OCI-LY7 (cell line): Measurements from ENCODE around the gene C1QL1. TPM values are rescaled to one million over a fixed set of nuclear protein-coding genes. Genes with fewer than 3 reads are reported as not detected.

Experiments
- BruUV-seq: library from RNA; stranded (reverse); fragments of 400-500 nt; replicated peaks from 2 replicates; lab custom pipeline; 2021; lab: Mats Ljungman, UMichigan
- CTCF ChIA-PET: fragments of 300-600 bp; sonication (Branson Sonifier 250); formaldehyde crosslinking; loops from one replicate; lab custom pipeline; 2022; ENCODE audit warnings: antibody characterized with exemption; ENCODE audit not compliant: unreplicated experiment; lab: Charles Lee
- POLR2A ChIA-PET: fragments of 300-600 bp; sonication (Branson Sonifier 250); formaldehyde crosslinking; loops from one replicate; lab custom pipeline; 2022; ENCODE audit warnings: antibody characterized with exemption; lab: Charles Lee
- DNase-seq: peaks from one replicate; pipeline ENCODE4 v3.0.0-alpha.2; 2015; ENCODE audit warnings: low spot score
- H2AFZ ChIP-seq: fragments of 200-600 bp; sonication (generic), shearing (Covaris generic); 2 replicates; pipeline ENCODE4 v1.6.1; 2014; ENCODE audit warnings: mild to moderate bottlenecking, antibody characterized with exemption, low read length, moderate library complexity
- H3K27ac ChIP-seq: fragments of 200-600 bp; sonication (generic); 2 replicates; pipeline ENCODE4 v1.5.1; 2014; ENCODE audit warnings: mixed run types, low read depth, mild to moderate bottlenecking, moderate library complexity, low read length, inconsistent platforms; ENCODE audit not compliant: poor library complexity, severe bottlenecking
- H3K36me3 ChIP-seq: fragments of 200-600 bp; sonication (generic); 2 replicates; pipeline ENCODE4 v1.6.1; 2014; ENCODE audit warnings: mild to moderate bottlenecking, antibody characterized with exemption, low read length, moderate library complexity, mixed read lengths; ENCODE audit not compliant: insufficient read depth
- H3K4me1 ChIP-seq: fragments of 200-600 bp; sonication (generic); 2 replicates; pipeline ENCODE4 v1.5.1; 2014; ENCODE audit warnings: mild to moderate bottlenecking, low read length; ENCODE audit not compliant: insufficient read depth, poor library complexity, severe bottlenecking
- H3K4me2 ChIP-seq: fragments of 200-600 bp; sonication (generic); 2 replicates; pipeline ENCODE4 v1.6.1; 2014; ENCODE audit warnings: mild to moderate bottlenecking, low read length
- H3K4me3 ChIP-seq: fragments of 200-600 bp; sonication (generic); 2 replicates; pipeline ENCODE4 v1.5.1; 2014; ENCODE audit warnings: mild to moderate bottlenecking, low read depth, low read length; ENCODE audit not compliant: poor library complexity, severe bottlenecking
- H3K79me2 ChIP-seq: fragments of 200-600 bp; sonication (generic); 2 replicates; pipeline ENCODE4 v1.6.1; 2016; ENCODE audit warnings: low read depth, mild to moderate bottlenecking, low read length, moderate library complexity, mixed read lengths; ENCODE audit not compliant: insufficient read depth
- H3K9me2 ChIP-seq: fragments of 200-600 bp; sonication (generic); 2 replicates; pipeline ENCODE4 v1.6.1; 2016; ENCODE audit warnings: mild to moderate bottlenecking, low read length, mixed read lengths; ENCODE audit not compliant: insufficient read depth
- H3K9me3 ChIP-seq: fragments of 200-600 bp; sonication (generic); 2 replicates; pipeline ENCODE4 v1.6.1; 2014; ENCODE audit warnings: mild to moderate bottlenecking, mixed run types, low read length, mixed read lengths
- H4K20me1 ChIP-seq: fragments of 200-600 bp; sonication (generic); 2 replicates; pipeline ENCODE4 v1.6.1; 2014; ENCODE audit warnings: mild to moderate bottlenecking, antibody characterized with exemption, low read length, moderate library complexity, mixed read lengths; ENCODE audit not compliant: insufficient read depth
- EZH2phosphoT487 ChIP-seq: fragments of 200-600 bp; sonication (generic); IDR thresholded peaks from 2 replicates; pipeline ENCODE4 v1.6.1; 2018; ENCODE audit warnings: low read depth, borderline replicate concordance, mild to moderate bottlenecking, mixed run types, antibody characterized with exemption, low read length, moderate library complexity, mixed read lengths
- intact Hi-C: fragments of 100-400 bp; cut with micrococcal nuclease; formaldehyde crosslinking; loops from one replicate; pipeline ENCODE4 v1.10.0; 2022; ENCODE audit not compliant: unreplicated experiment
- total RNA-seq, 2 experiments: library from RNA; depleted of rRNA in 1 of 2; stranded (reverse); fragments of >200 nt in 1 of 2; shearing (Covaris generic) in 1 of 2; gene quantifications; 2 replicates each; pipeline ENCODE4 v1.2.3, GENCODE V29; 2014 to 2022
- TF ChIP-seq, protein P1 (sequence below): fragments of 200-600 bp; sonication (generic); conservative IDR thresholded peaks from 2 replicates; pipeline ENCODE4 v1.5.1; 2014; ENCODE audit warnings: mild to moderate bottlenecking, antibody characterized with exemption, low read length, moderate library complexity, mixed read lengths

C1QL1 gene
- total RNA-seq, 2 experiments from 2014 or later = not detected

DNA sequence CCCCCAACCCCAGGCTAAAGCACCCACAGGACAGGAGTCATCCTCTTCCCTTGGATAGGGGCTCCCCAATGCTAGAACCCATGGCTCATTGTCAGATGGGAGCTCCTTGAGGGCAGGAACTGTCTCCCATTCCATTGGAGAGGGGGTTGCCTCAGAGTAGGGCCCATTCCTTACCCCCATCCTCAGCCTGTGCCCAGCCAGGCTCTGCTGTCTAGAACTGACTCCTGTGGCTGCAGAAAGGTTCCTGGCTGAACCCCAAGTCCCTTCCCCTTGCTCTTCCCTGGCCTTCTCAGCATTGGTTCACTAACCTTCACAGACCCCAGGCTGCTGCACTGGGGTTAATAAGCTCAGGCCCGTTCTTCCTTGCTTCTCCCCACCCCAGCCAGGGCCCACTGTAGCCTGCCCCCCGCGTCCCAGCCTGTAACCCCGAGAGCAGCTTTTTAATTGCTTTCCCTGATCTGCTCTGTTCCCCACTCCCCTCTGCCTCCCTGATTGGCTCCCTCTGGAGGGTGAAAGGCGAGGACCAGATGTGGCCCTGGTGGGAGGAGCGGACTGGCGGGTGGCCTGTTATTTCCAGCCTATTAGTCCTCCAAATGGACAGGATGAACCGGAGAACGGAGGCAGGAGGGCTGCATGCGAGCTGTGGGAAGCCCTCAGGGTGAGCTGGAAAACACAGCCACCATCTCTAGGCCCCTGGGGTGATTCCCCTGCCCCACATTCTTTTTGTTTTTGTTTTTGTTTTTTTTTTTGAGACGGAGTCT, 46.8 kb downstream of the C1QL1 start:
- Histone ChIP-seq H3K36me3 (peaks cover 9% of the 10 kb centered on the region), H3K4me3 (no peak overlapping the region), H3K9me3 (no peaks in the 10 kb centered on the region), H3K4me2 (peak overlapping the region; percentile 21), H3K27ac (no peak overlapping the region), H4K20me1 (no peaks in the 10 kb centered on the region), H3K9me2 (no peaks in the 10 kb centered on the region), H3K4me1 (peaks cover 23% of the 10 kb centered on the region), H2AFZ (no peak overlapping the region; the same call in 1 of the 2 replicates), H3K79me2 (no peaks in the 10 kb centered on the region)
- intact Hi-C loops = loop anchor here (2.0 kb wide), 1 partner anchor 177 kb away; no protein-coding TSS in a partner anchor
- POLR2A ChIA-PET = interaction anchor here (0.6 to 1.4 kb wide), 2 partner anchors 25 to 131 kb away, joined by 5 read pairs; no protein-coding TSS in a partner anchor
- TF ChIP-seq, protein P1, sequence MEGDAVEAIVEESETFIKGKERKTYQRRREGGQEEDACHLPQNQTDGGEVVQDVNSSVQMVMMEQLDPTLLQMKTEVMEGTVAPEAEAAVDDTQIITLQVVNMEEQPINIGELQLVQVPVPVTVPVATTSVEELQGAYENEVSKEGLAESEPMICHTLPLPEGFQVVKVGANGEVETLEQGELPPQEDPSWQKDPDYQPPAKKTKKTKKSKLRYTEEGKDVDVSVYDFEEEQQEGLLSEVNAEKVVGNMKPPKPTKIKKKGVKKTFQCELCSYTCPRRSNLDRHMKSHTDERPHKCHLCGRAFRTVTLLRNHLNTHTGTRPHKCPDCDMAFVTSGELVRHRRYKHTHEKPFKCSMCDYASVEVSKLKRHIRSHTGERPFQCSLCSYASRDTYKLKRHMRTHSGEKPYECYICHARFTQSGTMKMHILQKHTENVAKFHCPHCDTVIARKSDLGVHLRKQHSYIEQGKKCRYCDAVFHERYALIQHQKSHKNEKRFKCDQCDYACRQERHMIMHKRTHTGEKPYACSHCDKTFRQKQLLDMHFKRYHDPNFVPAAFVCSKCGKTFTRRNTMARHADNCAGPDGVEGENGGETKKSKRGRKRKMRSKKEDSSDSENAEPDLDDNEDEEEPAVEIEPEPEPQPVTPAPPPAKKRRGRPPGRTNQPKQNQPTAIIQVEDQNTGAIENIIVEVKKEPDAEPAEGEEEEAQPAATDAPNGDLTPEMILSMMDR = no peak
- TF ChIP-seq EZH2phosphoT487 = no peak
- CTCF ChIA-PET = interaction anchor here (1.1 to 1.3 kb wide), 2 partner anchors 9 to 56 kb away, joined by 3 to 4 read pairs; no protein-coding TSS in a partner anchor
- no peak for DNase-seq
- no TSS peak for BruUV-seq

DNA sequence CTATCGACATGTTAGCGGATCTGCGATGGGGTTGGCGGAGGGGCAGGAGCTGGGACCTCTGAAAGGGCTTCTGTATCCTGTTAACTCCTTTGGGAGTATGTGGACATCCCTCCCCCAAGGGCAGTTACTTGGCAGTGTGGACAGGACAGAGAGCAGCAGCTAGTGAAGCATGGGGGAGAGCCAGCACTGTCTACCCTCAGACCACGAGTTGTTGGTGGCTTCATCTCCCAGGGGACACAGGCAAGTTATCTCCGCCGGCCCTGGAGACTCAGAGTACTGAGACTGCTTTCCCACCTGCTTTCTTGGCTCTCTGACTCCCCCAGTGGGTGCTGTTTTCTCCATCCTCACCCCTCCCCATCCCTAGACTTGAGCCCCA, 47.5 kb downstream of the C1QL1 start:
- H2AFZ ChIP-seq = peak overlapping the region; percentile 4; the same call in 1 of the 2 replicates
- BruUV-seq = no TSS peak
- intact Hi-C loops = loop anchor here (1.0 to 2.0 kb wide), 3 partner anchors 102 to 213 kb away; no protein-coding TSS in a partner anchor

More for the DNA sequence above, 47.5 kb downstream of the C1QL1 start:
- no peaks in the 10 kb centered on the region for H4K20me1 ChIP-seq
- no peak overlapping the region for H3K27ac ChIP-seq
- ChIA-PET POLR2A (interaction anchor here (0.6 to 1.4 kb wide), 4 partner anchors 10 to 132 kb away, joined by 3 to 5 read pairs (median 4); no protein-coding TSS in a partner anchor), CTCF (interaction anchor here (0.6 to 1.3 kb wide), 6 partner anchors 9 to 215 kb away, joined by 3 to 5 read pairs (median 3); partner anchors contain the start of gene ACBD4)
- H3K79me2 ChIP-seq = no peaks in the 10 kb centered on the region
- peaks cover 2% of the 10 kb centered on the region for H3K36me3 ChIP-seq
- no peaks in the 10 kb centered on the region for H3K9me3 ChIP-seq
- H3K4me2 ChIP-seq = peak overlapping the region; percentile 21
- no peak for TF ChIP-seq EZH2phosphoT487
- TF ChIP-seq, protein P1 = no peak
- H3K9me2 ChIP-seq = no peaks in the 10 kb centered on the region
- DNase-seq = peak; percentile 46
- H3K4me1 ChIP-seq = peaks cover 23% of the 10 kb centered on the region
- no peak overlapping the region for H3K4me3 ChIP-seq
